GM23338 (cell line): ENCODE results near the gene ATP23. TPM values are rescaled to one million over a fixed set of nuclear protein-coding genes. Genes with fewer than 3 reads are reported as not detected.

Experiments used
- ATAC-seq: fragments of 200-7000 bp; cut with Tn5 transposase; 3 replicates; pipeline ENCODE4 v1.9.1; 2020
- DNase-seq: peaks from one replicate; pipeline ENCODE4 v3.0.0-alpha.2; 2015; ENCODE audit warnings: low spot score
- H2AFZ ChIP-seq: fragments of 200-600 bp; sonication (generic); 2 replicates; pipeline ENCODE4 v1.8.0; 2016; ENCODE audit warnings: antibody characterized with exemption, mild to moderate bottlenecking, moderate library complexity
- H3F3A ChIP-seq: fragments of 200-600 bp; sonication (generic); replicated peaks from 2 replicates; pipeline ENCODE4 v1.8.0; 2017; ENCODE audit warnings: antibody characterized with exemption, mixed run types, low read depth
- H3K27ac ChIP-seq: fragments of 200-600 bp; sonication (generic); 2 replicates; pipeline ENCODE4 v1.6.1; 2016; ENCODE audit warnings: low read depth
- H3K27me3 ChIP-seq: fragments of 200-600 bp; sonication (generic); 2 replicates; pipeline ENCODE4 v1.8.0; 2016; ENCODE audit warnings: mild to moderate bottlenecking, mixed run types, moderate library complexity; ENCODE audit not compliant: insufficient read depth
- H3K36me3 ChIP-seq: fragments of 200-600 bp; sonication (generic); 2 replicates; pipeline ENCODE4 v1.8.0; 2016; ENCODE audit warnings: mild to moderate bottlenecking; ENCODE audit not compliant: insufficient read depth
- H3K4me1 ChIP-seq: fragments of 200-600 bp; sonication (generic); 2 replicates; pipeline ENCODE4 v1.8.0; 2016; ENCODE audit warnings: mild to moderate bottlenecking, moderate library complexity; ENCODE audit not compliant: insufficient read depth
- H3K4me2 ChIP-seq: fragments of 200-600 bp; sonication (generic); 2 replicates; pipeline ENCODE4 v1.7.1; 2017; ENCODE audit warnings: mixed run types
- H3K4me3 ChIP-seq: fragments of 200-600 bp; sonication (generic); 2 replicates; pipeline ENCODE4 v1.6.1; 2016; ENCODE audit warnings: mixed run types
- H3K79me2 ChIP-seq: fragments of 200-600 bp; sonication (generic); replicated peaks from 2 replicates; pipeline ENCODE4 v1.8.0; 2017; ENCODE audit warnings: mild to moderate bottlenecking; ENCODE audit not compliant: insufficient read depth
- H3K9me2 ChIP-seq: fragments of 200-600 bp; sonication (generic); 2 replicates; pipeline ENCODE4 v1.8.0; 2017; ENCODE audit not compliant: insufficient read depth
- H4K20me1 ChIP-seq: fragments of 200-600 bp; sonication (generic); replicated peaks from 2 replicates; pipeline ENCODE4 v1.8.0; 2017; ENCODE audit warnings: mild to moderate bottlenecking; ENCODE audit not compliant: insufficient read depth
- H3K27ac Mint-ChIP-seq: 2 replicates; pipeline ENCODE4 v1.8.0; 2020; ENCODE audit warnings: inconsistent platforms, mild to moderate bottlenecking, moderate library complexity, mixed read lengths
- H3K27me3 Mint-ChIP-seq: 3 replicates; pipeline ENCODE4 v1.8.0; 2022; ENCODE audit warnings: low read depth, mild to moderate bottlenecking, moderate library complexity, mixed read lengths, inconsistent platforms; ENCODE audit not compliant: insufficient read depth, poor library complexity
- H3K36me3 Mint-ChIP-seq: 3 replicates; pipeline ENCODE4 v1.8.0; 2021; ENCODE audit warnings: low read depth, mild to moderate bottlenecking, inconsistent platforms, moderate library complexity, mixed read lengths
- H3K4me1 Mint-ChIP-seq: 3 replicates; pipeline ENCODE4 v1.8.0; 2020; ENCODE audit warnings: mild to moderate bottlenecking, inconsistent platforms, mixed read lengths
- H3K4me3 Mint-ChIP-seq: 3 replicates; pipeline ENCODE4 v1.8.0; 2021; ENCODE audit warnings: moderate library complexity, mild to moderate bottlenecking, inconsistent platforms, mixed read lengths
- H3K9me3 Mint-ChIP-seq: 3 replicates; pipeline ENCODE4 v1.8.0; 2020; ENCODE audit warnings: moderate library complexity, mild to moderate bottlenecking, inconsistent platforms, mixed read lengths
- CREB1 ChIP-seq: fragments of 250-450 bp; sonication (Bioruptor Pico); IDR thresholded peaks from 2 replicates; pipeline ENCODE4 v1.5.0; 2020; ENCODE audit warnings: low read depth, mild to moderate bottlenecking, moderate library complexity
- CTCF ChIP-seq, 2 experiments: fragments of 200-600 bp in 1 of 2; sonication (generic) in 1 of 2; conservative IDR thresholded peaks; 2 replicates each; pipeline versions ENCODE4 v1.5.1 to v1.6.1; 2016 to 2017; ENCODE audit warnings: antibody characterized with exemption in 2 of 2, low read depth in 2 of 2, mild to moderate bottlenecking in 2 of 2, moderate library complexity in 1 of 2
- ETS1 ChIP-seq: IDR thresholded peaks from 2 replicates; pipeline ENCODE4 v1.6.1; 2016; ENCODE audit warnings: antibody characterized with exemption
- EZH2 ChIP-seq: fragments of 200-600 bp; sonication (generic); IDR thresholded peaks from one replicate; pipeline ENCODE4 v1.8.0; 2017; ENCODE audit warnings: antibody characterized with exemption, mild to moderate bottlenecking, low read depth; ENCODE audit not compliant: unreplicated experiment
- EZH2phosphoT487 ChIP-seq: fragments of 200-600 bp; sonication (generic); IDR thresholded peaks from one replicate; pipeline ENCODE4 v1.8.1; 2018; ENCODE audit warnings: antibody characterized with exemption; ENCODE audit not compliant: unreplicated experiment
- JUNB ChIP-seq: IDR thresholded peaks from one replicate; pipeline ENCODE4 v1.6.1; 2016; ENCODE audit warnings: antibody characterized with exemption; ENCODE audit not compliant: unreplicated experiment
- NANOG ChIP-seq: IDR thresholded peaks from 2 replicates; pipeline ENCODE4 v1.6.1; 2016; ENCODE audit warnings: antibody characterized with exemption, borderline replicate concordance
- POLR2AphosphoS5 ChIP-seq: IDR thresholded peaks from 2 replicates; pipeline ENCODE4 v1.6.1; 2016; ENCODE audit warnings: antibody characterized with exemption, low read depth
- REST ChIP-seq: IDR thresholded peaks from one replicate; pipeline ENCODE4 v1.6.1; 2018; ENCODE audit warnings: antibody characterized with exemption; ENCODE audit not compliant: unreplicated experiment
- STAT1 ChIP-seq: IDR thresholded peaks from one replicate; pipeline ENCODE4 v1.6.1; 2016; ENCODE audit warnings: antibody characterized with exemption; ENCODE audit not compliant: unreplicated experiment
- ZNF114 ChIP-seq: fragments of 250-450 bp; sonication (Bioruptor Pico); IDR thresholded peaks from 2 replicates; pipeline ENCODE4 v1.5.0; 2020; ENCODE audit warnings: mild to moderate bottlenecking, moderate library complexity
- ZNF331 ChIP-seq: fragments of 250-450 bp; sonication (Bioruptor Pico); IDR thresholded peaks from 2 replicates; pipeline ENCODE4 v1.5.0; 2020; ENCODE audit warnings: low read depth, mild to moderate bottlenecking, moderate library complexity
- polyA plus RNA-seq: library from polyadenylated mRNA; unstranded; fragments of >200 nt; fragmentation: Nextera tagmentation; extraction: Ambion mirVana; gene quantifications from 2 replicates; pipeline ENCODE4 v1.2.1, GENCODE V29; 2016
- total RNA-seq: library from RNA; depleted of rRNA; stranded (reverse); fragments of >200 nt; shearing (Covaris generic); gene quantifications from 2 replicates; pipeline ENCODE4 v1.2.3, GENCODE V29; 2014

ATP23 gene
- total and polyA plus RNA-seq, 2 experiments from 2014 or later, result 14.7 to 21.0 TPM

- peak overlapping the region; percentile 82 for H3K4me3 Mint-ChIP-seq
- Histone ChIP-seq H3K79me2 (no peaks in the 10 kb centered on the region), H3K36me3 (no peaks in the 10 kb centered on the region), H4K20me1 (no peaks in the 10 kb centered on the region), H2AFZ (peak overlapping the region; percentile 100), H3F3A (0 out of 2 replicates have a peak, but pooled peaks cover 6% of the 10 kb centered on the region), H3K4me1 (peaks cover 23% of the 10 kb centered on the region), H3K27ac (no peak overlapping the region), H3K9me2 (no peaks in the 10 kb centered on the region), H3K4me2 (peak overlapping the region; percentile 91), H3K4me3 (peak overlapping the region; percentile 65), H3K27me3 (peaks cover 21% of the 10 kb centered on the region; the same call in 1 of the 2 replicates)
- peak; percentile 60 for TF ChIP-seq POLR2AphosphoS5
- TF ChIP-seq ZNF331 (CRISPR knock-in tag), result no peak
- peak; percentile 19 to 64; a peak in 3 of 4 replicates for TF ChIP-seq CTCF (conservative IDR thresholded peaks at IDR 0.05; ENCODE audit: low read depth in 2 of 2)
- H3K27me3 Mint-ChIP-seq, result peaks cover 29% of the 10 kb centered on the region
- ATAC-seq (peak; percentile 83), DNase-seq (peak; percentile 78)
- no peaks in the 10 kb centered on the region; the same call in 2 of the 3 replicates for H3K36me3 Mint-ChIP-seq
- no peaks in the 10 kb centered on the region for H3K9me3 Mint-ChIP-seq
- peak overlapping the region; percentile 81; the same call in 1 of the 2 replicates for H3K27ac Mint-ChIP-seq
- peaks cover 42% of the 10 kb centered on the region for H3K4me1 Mint-ChIP-seq
Measured at GRCh38 chr12:57896434-57897201, 44.7 kb upstream of the ATP23 start.

GRCh38 chr12:57897286-57897974 is 43.9 kb upstream of the ATP23 start:
- DNase-seq, result no peak
- Histone ChIP-seq H3F3A (0 out of 2 replicates have a peak, but pooled peaks cover 6% of the 10 kb centered on the region), H3K4me1 (peaks cover 23% of the 10 kb centered on the region), H3K4me2 (peak overlapping the region; percentile 91), H3K27ac (no peak overlapping the region), H2AFZ (peak overlapping the region; percentile 100), H3K79me2 (no peaks in the 10 kb centered on the region), H3K9me2 (no peaks in the 10 kb centered on the region), H3K4me3 (peak overlapping the region; percentile 65), H3K36me3 (no peaks in the 10 kb centered on the region), H3K27me3 (peaks cover 21% of the 10 kb centered on the region; the same call in 1 of the 2 replicates), H4K20me1 (no peaks in the 10 kb centered on the region)
- peaks cover 27% of the 10 kb centered on the region for H3K27me3 Mint-ChIP-seq
- H3K36me3 Mint-ChIP-seq, result no peaks in the 10 kb centered on the region; the same call in 2 of the 3 replicates
- no peaks in the 10 kb centered on the region for H3K9me3 Mint-ChIP-seq
- ATAC-seq, result no peak; the same call in 2 of the 3 replicates
- H3K4me3 Mint-ChIP-seq, result peak overlapping the region; percentile 82
- H3K27ac Mint-ChIP-seq, result no peak overlapping the region
- H3K4me1 Mint-ChIP-seq, result peaks cover 36% of the 10 kb centered on the region
- TF ChIP-seq REST (no peak), ZNF114 (CRISPR knock-in tag) (no peak), CTCF (conservative IDR thresholded peaks at IDR 0.05; ENCODE audit: low read depth in 2 of 2) (no peak), STAT1 (no peak), ZNF331 (CRISPR knock-in tag) (no peak), POLR2AphosphoS5 (no peak), ETS1 (no peak), NANOG (no peak), EZH2phosphoT487 (no peak), JUNB (no peak), EZH2 (no peak), CREB1 (CRISPR knock-in tag) (no peak)
